ENCODE measurements around the gene MXD1. TPM values are rescaled to one million over a fixed set of nuclear protein-coding genes. Genes with fewer than 3 reads are reported as not detected.

Gene MXD1
- total and polyA plus RNA-seq, 4 donors: 1.4 to 8.5 (median 5.8) TPM

GRCh38 chr2:69966496-69966895, 51.6 kb downstream of the MXD1 start:
- H3K9me3 ChIP-seq (ENCODE audit: control insufficient read depth in 4 of 4, low read length in 3 of 4): no peaks in the 10 kb centered on the region
- H3K9ac ChIP-seq (ENCODE audit: low read depth in 1 of 2, low read length in 2 of 2): no peak overlapping the region
- TF ChIP-seq FOXA2 (IDR thresholded peaks at IDR 0.05): no peak
- TF ChIP-seq GABPA (IDR thresholded peaks at IDR 0.05 in 1 of 2, conservative IDR thresholded peaks at IDR 0.05 in 1 of 2): no peak
- TF ChIP-seq HNF4G (IDR thresholded peaks at IDR 0.05): no peak
- no peak for TF ChIP-seq NR2F2 (IDR thresholded peaks at IDR 0.05)
- TF ChIP-seq EGR1 (IDR thresholded peaks at IDR 0.05; ENCODE audit: low read depth in 2 of 2): no peak
- no peak for TF ChIP-seq HNF4A (conservative IDR thresholded peaks at IDR 0.05)
- TF ChIP-seq RAD21 (IDR thresholded peaks at IDR 0.05): no peak
- TF ChIP-seq YY1 (IDR thresholded peaks at IDR 0.05): no peak
- no peak for TF ChIP-seq JUND (IDR thresholded peaks at IDR 0.05)
- no peak for TF ChIP-seq MAX (IDR thresholded peaks at IDR 0.05)
- TF ChIP-seq SP1 (IDR thresholded peaks at IDR 0.05): no peak
- no peaks in the 10 kb centered on the region for H3K4me1 ChIP-seq (ENCODE audit: control insufficient read depth in 4 of 4, insufficient read depth in 4 of 4, low read length in 3 of 4)
- H3K36me3 ChIP-seq (ENCODE audit: control insufficient read depth in 4 of 4, insufficient read depth in 3 of 4, low read depth in 1 of 4, low read length in 3 of 4): no peaks in the 10 kb centered on the region
- DNase-seq (ENCODE audit: low spot score): no peak
- no peak overlapping the region for H3K4me3 ChIP-seq (ENCODE audit: low read depth in 1 of 3, low read length in 3 of 3)
- 100% methylated on average over 2 of the region's 2 CpGs for WGBS
- no peaks in the 10 kb centered on the region for H3K27me3 ChIP-seq (ENCODE audit: control insufficient read depth in 4 of 4, insufficient read depth in 4 of 4, low read length in 3 of 4)
- no peak overlapping the region for H3K27ac ChIP-seq (ENCODE audit: low read depth in 1 of 2, low read length in 2 of 2)

- H3K27ac ChIP-seq (ENCODE audit: low read depth in 1 of 2, low read length in 2 of 2): no peak overlapping the region
- 90% methylated on average over 10 of the region's 10 CpGs for WGBS
Measured at GRCh38 chr2:69968609-69969008, 53.7 kb downstream of the MXD1 start.

More at GRCh38 chr2:69968609-69969008, 53.7 kb downstream of the MXD1 start:
- Histone ChIP-seq H3K4me1 (ENCODE audit: control insufficient read depth in 4 of 4, insufficient read depth in 4 of 4, low read length in 3 of 4) (no peaks in the 10 kb centered on the region), H3K27me3 (ENCODE audit: control insufficient read depth in 4 of 4, insufficient read depth in 4 of 4, low read length in 3 of 4) (no peaks in the 10 kb centered on the region), H3K9ac (ENCODE audit: low read depth in 1 of 2, low read length in 2 of 2) (no peak overlapping the region), H3K4me3 (ENCODE audit: low read depth in 1 of 3, low read length in 3 of 3) (no peak overlapping the region), H3K36me3 (ENCODE audit: control insufficient read depth in 4 of 4, insufficient read depth in 3 of 4, low read depth in 1 of 4, low read length in 3 of 4) (no peaks in the 10 kb centered on the region), H3K9me3 (ENCODE audit: control insufficient read depth in 4 of 4, low read length in 3 of 4) (no peaks in the 10 kb centered on the region)
- DNase-seq (ENCODE audit: low spot score): no peak
- TF ChIP-seq MAX (IDR thresholded peaks at IDR 0.05) (no peak), SP1 (IDR thresholded peaks at IDR 0.05) (no peak), HNF4G (IDR thresholded peaks at IDR 0.05) (no peak), CTCF (IDR thresholded peaks at IDR 0.05; ENCODE audit: low read depth, low read length, missing input control) (no peak), YY1 (IDR thresholded peaks at IDR 0.05) (no peak), EGR1 (IDR thresholded peaks at IDR 0.05; ENCODE audit: low read depth in 2 of 2) (no peak), NR2F2 (IDR thresholded peaks at IDR 0.05) (no peak), ZBTB33 (IDR thresholded peaks at IDR 0.05) (no peak), REST (IDR thresholded peaks at IDR 0.05) (no peak)

Data from liver (tissue), 9 donors.